H7 (cell line): ENCODE measurements around the gene CD55. TPM values are rescaled to one million over a fixed set of nuclear protein-coding genes. Genes with fewer than 3 reads are reported as not detected.
"Not testable (repeated sequence)": the region's sequence is repeated elsewhere in the genome, so short reads cannot be mapped to it uniquely, and the experiment has no call there.

ENCODE experiments used
- DNase-seq: peaks from one replicate; pipeline ENCODE4 v3.0.0; 2012
- H3K27me3 ChIP-seq: 2 replicates; pipeline ENCODE4 v1.6.0; 2011; ENCODE audit warnings: mild to moderate bottlenecking, low read length; ENCODE audit not compliant: control insufficient read depth, insufficient read depth
- H3K36me3 ChIP-seq: replicated peaks from 2 replicates; pipeline ENCODE4 v1.5.1; 2011; ENCODE audit warnings: low read length; ENCODE audit not compliant: control insufficient read depth, insufficient read depth
- H3K4me3 ChIP-seq: 2 replicates; pipeline ENCODE4 v1.5.1; 2011; ENCODE audit warnings: low read depth, mild to moderate bottlenecking, control low read depth, low read length, moderate library complexity; ENCODE audit not compliant: insufficient read depth
- total RNA-seq: library from RNA; depleted of rRNA; stranded (reverse); fragments of >200 nt; shearing (Covaris generic); gene quantifications from 2 replicates; pipeline ENCODE4 v1.2.3, GENCODE V29; 2014

Gene CD55
- total RNA-seq, 1 experiment from 2014 or later, result 15.8 TPM

- DNase-seq, result no peak
- no peaks in the 10 kb centered on the region; the same call in 1 of the 2 replicates for H3K27me3 ChIP-seq
- no peak overlapping the region for H3K4me3 ChIP-seq
- H3K36me3 ChIP-seq, result no peaks in the 10 kb centered on the region
Measured at GRCh38 chr1:207315435-207315834, 6.0 kb upstream of the CD55 start.

- no peak for DNase-seq
- no peak overlapping the region for H3K4me3 ChIP-seq
- no peaks in the 10 kb centered on the region; the same call in 1 of the 2 replicates for H3K27me3 ChIP-seq
- H3K36me3 ChIP-seq, result no peaks in the 10 kb centered on the region
Measured at GRCh38 chr1:207316141-207316540, 5.3 kb upstream of the CD55 start.

GRCh38 chr1:207316622-207317391 lies 4.7 kb upstream of the CD55 start:
- no peak overlapping the region for H3K4me3 ChIP-seq
- DNase-seq, result no peak

GRCh38 chr1:207317561-207317960 lies 3.9 kb upstream of the CD55 start:
- no peak for DNase-seq
- H3K36me3 ChIP-seq, result no peaks in the 10 kb centered on the region
- no peak overlapping the region for H3K4me3 ChIP-seq
- no peaks in the 10 kb centered on the region; the same call in 1 of the 2 replicates for H3K27me3 ChIP-seq

More at GRCh38 chr1:207316622-207317391, 4.7 kb upstream of the CD55 start:
- Histone ChIP-seq H3K36me3 (no peaks in the 10 kb centered on the region), H3K27me3 (no peaks in the 10 kb centered on the region; the same call in 1 of the 2 replicates)

GRCh38 chr1:207318072-207318619 lies 3.3 kb upstream of the CD55 start:
- Histone ChIP-seq H3K27me3 (no peaks in the 10 kb centered on the region; the same call in 1 of the 2 replicates), H3K36me3 (no peaks in the 10 kb centered on the region), H3K4me3 (no peak overlapping the region)
- no peak for DNase-seq

- no peaks in the 10 kb centered on the region; the same call in 1 of the 2 replicates for H3K27me3 ChIP-seq
- no peak overlapping the region for H3K4me3 ChIP-seq
- H3K36me3 ChIP-seq, result no peaks in the 10 kb centered on the region; the same call in 1 of the 2 replicates
- no peak for DNase-seq
Measured at GRCh38 chr1:207319199-207319598, 2.3 kb upstream of the CD55 start.

- not testable (repeated sequence) for DNase-seq, H3K36me3 ChIP-seq, H3K4me3 ChIP-seq, H3K27me3 ChIP-seq
Measured at GRCh38 chr1:207320105-207320504, 1.4 kb upstream of the CD55 start.

- H3K36me3 ChIP-seq, result peaks cover 3% of the 10 kb centered on the region
- no peaks in the 10 kb centered on the region; the same call in 1 of the 2 replicates for H3K27me3 ChIP-seq
- peak overlapping the region; percentile 88 for H3K4me3 ChIP-seq
- no peak for DNase-seq
Measured at GRCh38 chr1:207321790-207322645, 540 bp downstream of the CD55 start.

- Histone ChIP-seq H3K4me3 (no peak overlapping the region), H3K36me3 (peaks cover 8% of the 10 kb centered on the region), H3K27me3 (no peaks in the 10 kb centered on the region; the same call in 1 of the 2 replicates)
- DNase-seq, result no peak
Measured at GRCh38 chr1:207323425-207324225, 2.1 kb downstream of the CD55 start.

GRCh38 chr1:207328004-207328403 lies 6.5 kb downstream of the CD55 start:
- no peak for DNase-seq
- Histone ChIP-seq H3K36me3 (peaks cover 10% of the 10 kb centered on the region), H3K4me3 (no peak overlapping the region), H3K27me3 (no peaks in the 10 kb centered on the region)

GRCh38 chr1:207328908-207329440 lies 7.5 kb downstream of the CD55 start:
- peaks cover 10% of the 10 kb centered on the region for H3K36me3 ChIP-seq
- DNase-seq, result no peak
- H3K4me3 ChIP-seq, result no peak overlapping the region
- no peaks in the 10 kb centered on the region for H3K27me3 ChIP-seq

GRCh38 chr1:207329469-207329868 lies 8.0 kb downstream of the CD55 start:
- Histone ChIP-seq H3K27me3 (no peaks in the 10 kb centered on the region), H3K36me3 (peaks cover 10% of the 10 kb centered on the region), H3K4me3 (no peak overlapping the region)
- DNase-seq, result no peak

- DNase-seq, result no peak
- H3K36me3 ChIP-seq, result peaks cover 10% of the 10 kb centered on the region
- H3K4me3 ChIP-seq, result no peak overlapping the region
Measured at GRCh38 chr1:207330011-207330710, 8.7 kb downstream of the CD55 start.

More at GRCh38 chr1:207330011-207330710, 8.7 kb downstream of the CD55 start:
- no peaks in the 10 kb centered on the region for H3K27me3 ChIP-seq
